GM18870 (cell line): ENCODE measurements around the gene B2M.
A peak's percentile ranks its signal among the peaks of the same experiment; 100 is the strongest.
"Not testable (repeated sequence)": the region's sequence is repeated elsewhere in the genome, so short reads cannot be mapped to it uniquely, and the experiment has no call there.

Experiments
- ATAC-seq: cut with Tn5 transposase; IDR thresholded peaks from one replicate; pipeline ENCODE4 v1.9.1; 2021; ENCODE audit warnings: moderate library complexity; ENCODE audit not compliant: unreplicated experiment

The B2M gene

GRCh38 chr15:44697014-44697413 is 14.3 kb upstream of the B2M start:
- no peak for ATAC-seq

GRCh38 chr15:44698641-44699040 is 12.7 kb upstream of the B2M start:
- ATAC-seq: no peak

- not testable (repeated sequence) for ATAC-seq
Observed at GRCh38 chr15:44700676-44701075, 10.6 kb upstream of the B2M start.

GRCh38 chr15:44705986-44706385 is 5.3 kb upstream of the B2M start:
- ATAC-seq: no peak

GRCh38 chr15:44706401-44706800 is 4.9 kb upstream of the B2M start:
- ATAC-seq: no peak

- no peak for ATAC-seq
Observed at GRCh38 chr15:44706946-44707636, 4.2 kb upstream of the B2M start.

GRCh38 chr15:44710236-44711095 is 851 bp upstream of the B2M start:
- ATAC-seq: no peak

- no peak for ATAC-seq
Observed at GRCh38 chr15:44711743-44712345, 527 bp downstream of the B2M start.

- ATAC-seq: no peak
Observed at GRCh38 chr15:44712346-44713005, 1.2 kb downstream of the B2M start.

- ATAC-seq: no peak
Observed at GRCh38 chr15:44713006-44713966, 2.0 kb downstream of the B2M start.

- no peak for ATAC-seq
Observed at GRCh38 chr15:44715142-44715796, 4.0 kb downstream of the B2M start.

GRCh38 chr15:44715797-44716334 is 4.5 kb downstream of the B2M start:
- ATAC-seq: no peak

- ATAC-seq: no peak
Observed at GRCh38 chr15:44716983-44717602, 5.8 kb downstream of the B2M start.

GRCh38 chr15:44718180-44718926 is 7.0 kb downstream of the B2M start:
- no peak for ATAC-seq

GRCh38 chr15:44718927-44719292 is 7.6 kb downstream of the B2M start:
- ATAC-seq: no peak

GRCh38 chr15:44719293-44719999 is 8.1 kb downstream of the B2M start:
- ATAC-seq: peak; percentile 42

GRCh38 chr15:44720000-44720435 is 8.7 kb downstream of the B2M start:
- not testable (repeated sequence) for ATAC-seq
